Lung (tissue), 12 donors: ENCODE data around the gene SUMO2. TPM values are rescaled to one million over a fixed set of nuclear protein-coding genes. Genes with fewer than 3 reads are reported as not detected.
A peak's percentile ranks its signal among the peaks of the same experiment; 100 is the strongest.

ENCODE experiments used
- ATAC-seq: fragments of 200-7000 bp; cut with Tn5 transposase; one replicate; pipeline ENCODE4 v1.9.1; 2020; ENCODE audit warnings: moderate number of reproducible peaks; ENCODE audit not compliant: insufficient read depth, low FRiP score
- DNase-seq, 3 donors: peaks; one replicate each; pipeline ENCODE4 v3.0.0-alpha.2; 2013 to 2017
- H3K27ac ChIP-seq, 2 donors: one replicate each; pipeline ENCODE4 v1.5.1; 2013; ENCODE audit warnings: mild to moderate bottlenecking in 2 of 2, moderate library complexity in 2 of 2, control low read depth in 1 of 2, inconsistent platforms in 1 of 2, low read depth in 1 of 2, low read length in 1 of 2
- H3K27me3 ChIP-seq, 3 donors: one replicate each; pipeline ENCODE4 v1.5.1; 2013; ENCODE audit warnings: low read length in 2 of 3; ENCODE audit not compliant: control insufficient read depth in 3 of 3, insufficient read depth in 3 of 3
- H3K36me3 ChIP-seq, 4 donors: one replicate each; pipeline ENCODE4 v1.5.1; 2013; ENCODE audit warnings: low read length in 4 of 4, mild to moderate bottlenecking in 1 of 4, moderate library complexity in 1 of 4; ENCODE audit not compliant: control insufficient read depth in 4 of 4, insufficient read depth in 4 of 4
- H3K4me1 ChIP-seq, 5 donors: one replicate each; pipeline ENCODE4 v1.5.1; 2013; ENCODE audit warnings: low read length in 5 of 5, mild to moderate bottlenecking in 2 of 5, moderate library complexity in 1 of 5; ENCODE audit not compliant: control insufficient read depth in 5 of 5, insufficient read depth in 5 of 5
- H3K4me3 ChIP-seq: one replicate; pipeline ENCODE4 v1.5.1; 2013; ENCODE audit warnings: mild to moderate bottlenecking, control low read depth, moderate library complexity
- H3K9ac ChIP-seq, 2 donors: one replicate each; pipeline ENCODE4 v1.5.1; 2013; ENCODE audit warnings: low read length in 2 of 2, control low read depth in 1 of 2; ENCODE audit not compliant: insufficient read depth in 1 of 2
- H3K9me3 ChIP-seq, 4 donors: one replicate each; pipeline ENCODE4 v1.5.1; 2013; ENCODE audit warnings: low read length in 3 of 4, mild to moderate bottlenecking in 1 of 4, moderate library complexity in 1 of 4; ENCODE audit not compliant: control insufficient read depth in 4 of 4, insufficient read depth in 3 of 4
- WGBS, 2 donors: extraction: QIAGEN DNeasy Blood & Tissue Kit; methylation state at CpG; one replicate each; pipeline ENCODE4 v1.1.7; 2013; 5-methylcytosine and 5-hydroxymethylcytosine counted together
- polyA plus RNA-seq, 2 donors: library from polyadenylated mRNA; stranded (reverse); fragments of 200-250 nt; gene quantifications; one replicate each; pipeline ENCODE4 v1.2.1, GENCODE V29; 2013
- total RNA-seq, 2 donors: library from RNA; depleted of rRNA in 1 of 2; stranded (reverse); fragments of >200 nt in 1 of 2; gene quantifications; one replicate each; pipeline ENCODE4 v1.2.1, GENCODE V29; 2014 to 2021
- TF ChIP-seq, protein P1 (sequence below): IDR thresholded peaks from 2 replicates; pipeline ENCODE4 v1.5.1; 2012; ENCODE audit warnings: mild to moderate bottlenecking; ENCODE audit errors: control extremely low read depth, extremely low read depth
- donor health status: control.
- donor health status: control.
- donor health status: Bipolar disorder and iron deficiency.
- donor health status: healthy.
- donor health status: DM: yes; HTN: yes; CAD: no.

SUMO2 gene
- total and polyA plus RNA-seq, 4 donors: 53.6 to 242 (median 89.4) TPM

DNA sequence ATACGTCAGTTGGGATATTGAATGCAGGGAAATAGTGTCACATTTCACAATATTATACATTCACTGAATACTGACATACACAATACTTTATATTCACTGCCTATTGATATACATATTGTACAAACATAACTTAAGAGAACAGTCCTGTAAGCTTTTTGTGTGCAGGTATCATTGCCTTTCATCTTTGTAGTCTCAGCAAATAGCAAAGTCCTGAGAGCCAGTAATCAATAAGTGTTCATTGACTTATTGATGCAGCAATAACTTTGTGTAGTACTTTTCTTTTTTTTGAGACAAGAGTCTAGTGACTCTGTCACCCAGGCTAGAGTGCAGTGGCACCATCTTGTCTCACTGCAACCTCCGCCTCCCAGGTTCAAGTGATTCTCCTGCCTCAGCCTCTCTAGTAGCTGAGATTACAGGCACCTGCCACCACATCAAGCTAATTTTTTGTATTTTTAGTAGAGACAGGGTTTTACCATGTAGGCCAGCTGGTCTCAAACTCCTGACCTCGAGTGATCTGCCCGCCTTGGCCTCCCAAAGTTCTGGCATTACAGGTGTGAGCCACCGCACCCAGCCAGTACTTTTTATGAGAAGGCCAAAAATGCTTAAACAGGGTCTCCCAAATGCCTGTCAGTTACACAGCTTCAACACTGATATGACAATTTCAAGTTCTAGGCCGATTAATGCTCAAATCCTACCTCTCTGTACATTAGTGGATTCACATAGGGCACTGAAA lies 17.3 kb upstream of the SUMO2 start:
- WGBS, 2 donors: 94 to 95% methylated on average over 6 of the region's 6 CpGs
- Histone ChIP-seq H3K27me3 (no peaks in the 10 kb centered on the region), H3K9ac (no peak overlapping the region), H3K4me1 (no peaks in the 10 kb centered on the region), H3K9me3 (no peaks in the 10 kb centered on the region), H3K27ac (no peak overlapping the region), H3K4me3 (no peak overlapping the region), H3K36me3 (no peaks in the 10 kb centered on the region)
- no peak for ATAC-seq
- TF ChIP-seq, protein P1, sequence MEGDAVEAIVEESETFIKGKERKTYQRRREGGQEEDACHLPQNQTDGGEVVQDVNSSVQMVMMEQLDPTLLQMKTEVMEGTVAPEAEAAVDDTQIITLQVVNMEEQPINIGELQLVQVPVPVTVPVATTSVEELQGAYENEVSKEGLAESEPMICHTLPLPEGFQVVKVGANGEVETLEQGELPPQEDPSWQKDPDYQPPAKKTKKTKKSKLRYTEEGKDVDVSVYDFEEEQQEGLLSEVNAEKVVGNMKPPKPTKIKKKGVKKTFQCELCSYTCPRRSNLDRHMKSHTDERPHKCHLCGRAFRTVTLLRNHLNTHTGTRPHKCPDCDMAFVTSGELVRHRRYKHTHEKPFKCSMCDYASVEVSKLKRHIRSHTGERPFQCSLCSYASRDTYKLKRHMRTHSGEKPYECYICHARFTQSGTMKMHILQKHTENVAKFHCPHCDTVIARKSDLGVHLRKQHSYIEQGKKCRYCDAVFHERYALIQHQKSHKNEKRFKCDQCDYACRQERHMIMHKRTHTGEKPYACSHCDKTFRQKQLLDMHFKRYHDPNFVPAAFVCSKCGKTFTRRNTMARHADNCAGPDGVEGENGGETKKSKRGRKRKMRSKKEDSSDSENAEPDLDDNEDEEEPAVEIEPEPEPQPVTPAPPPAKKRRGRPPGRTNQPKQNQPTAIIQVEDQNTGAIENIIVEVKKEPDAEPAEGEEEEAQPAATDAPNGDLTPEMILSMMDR: no peak
- no peak for DNase-seq

GRCh38 chr17:75194879-75195278 lies 12.1 kb upstream of the SUMO2 start:
- H3K27ac ChIP-seq: no peak overlapping the region
- no peaks in the 10 kb centered on the region for H3K4me1 ChIP-seq
- no peaks in the 10 kb centered on the region for H3K36me3 ChIP-seq
- H3K27me3 ChIP-seq: no peaks in the 10 kb centered on the region
- WGBS, 2 donors: 76 to 90% methylated on average over 4 of the region's 5 CpGs
- no peak overlapping the region for H3K4me3 ChIP-seq
- TF ChIP-seq, protein P1: no peak
- H3K9ac ChIP-seq: no peak overlapping the region
- no peak for ATAC-seq
- DNase-seq: no peak
- no peaks in the 10 kb centered on the region for H3K9me3 ChIP-seq

DNA sequence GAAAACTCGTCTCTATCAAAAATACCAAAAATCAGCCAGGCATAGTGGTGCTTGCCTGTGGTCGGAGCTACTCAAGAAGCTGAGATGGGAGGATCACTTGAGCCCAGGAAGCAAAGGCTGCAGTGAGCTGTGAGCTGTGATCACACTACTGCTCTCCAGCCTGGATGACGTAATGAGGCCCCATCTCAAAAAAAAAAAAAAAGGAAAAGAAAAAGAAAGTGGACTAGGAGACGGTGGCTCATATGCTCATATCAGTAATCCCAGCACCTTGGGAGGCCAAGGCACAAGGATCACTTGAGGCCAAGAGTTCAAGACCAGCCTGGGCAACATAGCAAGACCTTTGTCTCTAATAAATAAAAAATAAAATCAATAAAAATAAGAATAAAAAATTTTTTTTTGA lies 8.8 kb upstream of the SUMO2 start:
- H3K27ac ChIP-seq: no peak overlapping the region
- no peak overlapping the region for H3K9ac ChIP-seq
- H3K9me3 ChIP-seq: no peaks in the 10 kb centered on the region
- no peak overlapping the region for H3K4me3 ChIP-seq
- H3K36me3 ChIP-seq: no peaks in the 10 kb centered on the region
- no peaks in the 10 kb centered on the region for H3K4me1 ChIP-seq
- DNase-seq: peak in 1 of 3 donors; percentile 28
- WGBS, 2 donors: 58 to 70% methylated on average over 4 of the region's 4 CpGs
- ATAC-seq: no peak
- H3K27me3 ChIP-seq: no peaks in the 10 kb centered on the region
- TF ChIP-seq, protein P1: no peak

DNA sequence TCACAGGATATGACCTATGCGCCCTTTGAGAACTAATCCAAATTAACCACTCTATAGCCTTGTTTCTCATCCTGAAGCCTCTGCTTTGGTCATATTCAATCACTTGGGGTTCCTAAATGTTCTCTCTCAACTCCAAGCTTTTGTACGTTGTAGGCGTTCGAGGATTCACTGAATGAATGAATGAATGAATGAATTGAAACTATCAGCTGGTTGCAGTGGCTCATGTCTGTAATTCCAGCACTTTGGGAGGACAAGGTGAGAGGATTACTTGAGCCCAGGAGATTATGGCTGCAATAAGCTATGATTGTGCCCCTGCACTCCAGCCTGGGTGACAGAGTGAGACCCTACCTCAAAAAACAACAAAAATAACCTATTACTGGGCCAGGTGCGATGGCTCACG lies 5.9 kb upstream of the SUMO2 start:
- H3K9me3 ChIP-seq: no peaks in the 10 kb centered on the region
- no peak overlapping the region for H3K27ac ChIP-seq
- no peak for ATAC-seq
- DNase-seq: no peak
- TF ChIP-seq, protein P1: no peak
- no peak overlapping the region for H3K9ac ChIP-seq
- H3K27me3 ChIP-seq: no peaks in the 10 kb centered on the region
- WGBS, 2 donors: 92 to 95% methylated on average over 6 of the region's 6 CpGs
- no peaks in the 10 kb centered on the region for H3K36me3 ChIP-seq
- H3K4me3 ChIP-seq: no peak overlapping the region
- H3K4me1 ChIP-seq: no peaks in the 10 kb centered on the region
